Measurements from ENCODE around the gene ZCCHC17.
"Not testable (repeated sequence)": the region's sequence is repeated elsewhere in the genome, so short reads cannot be mapped to it uniquely, and the experiment has no call there.

DNA sequence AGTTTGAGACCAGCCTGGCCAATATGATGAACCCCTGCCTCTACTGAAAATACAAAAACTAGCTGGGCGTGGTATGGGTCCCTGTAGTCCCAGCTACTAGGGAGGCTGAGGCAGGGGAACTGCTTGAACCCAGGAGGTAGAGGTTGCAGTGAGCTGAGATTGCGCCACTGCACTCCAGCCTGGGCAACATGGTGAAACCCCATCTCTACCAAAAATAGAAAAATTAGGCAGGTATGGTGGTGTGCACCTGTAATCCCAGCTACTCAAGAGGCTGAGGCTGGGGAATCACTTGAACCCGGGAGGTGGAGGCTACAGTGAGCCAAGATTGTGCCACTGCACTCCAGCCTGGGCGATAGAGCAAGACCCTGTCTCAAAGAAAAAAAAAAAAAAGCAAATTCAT, 9.0 kb upstream of the ZCCHC17 start:
- TF ChIP-seq, protein P1, sequence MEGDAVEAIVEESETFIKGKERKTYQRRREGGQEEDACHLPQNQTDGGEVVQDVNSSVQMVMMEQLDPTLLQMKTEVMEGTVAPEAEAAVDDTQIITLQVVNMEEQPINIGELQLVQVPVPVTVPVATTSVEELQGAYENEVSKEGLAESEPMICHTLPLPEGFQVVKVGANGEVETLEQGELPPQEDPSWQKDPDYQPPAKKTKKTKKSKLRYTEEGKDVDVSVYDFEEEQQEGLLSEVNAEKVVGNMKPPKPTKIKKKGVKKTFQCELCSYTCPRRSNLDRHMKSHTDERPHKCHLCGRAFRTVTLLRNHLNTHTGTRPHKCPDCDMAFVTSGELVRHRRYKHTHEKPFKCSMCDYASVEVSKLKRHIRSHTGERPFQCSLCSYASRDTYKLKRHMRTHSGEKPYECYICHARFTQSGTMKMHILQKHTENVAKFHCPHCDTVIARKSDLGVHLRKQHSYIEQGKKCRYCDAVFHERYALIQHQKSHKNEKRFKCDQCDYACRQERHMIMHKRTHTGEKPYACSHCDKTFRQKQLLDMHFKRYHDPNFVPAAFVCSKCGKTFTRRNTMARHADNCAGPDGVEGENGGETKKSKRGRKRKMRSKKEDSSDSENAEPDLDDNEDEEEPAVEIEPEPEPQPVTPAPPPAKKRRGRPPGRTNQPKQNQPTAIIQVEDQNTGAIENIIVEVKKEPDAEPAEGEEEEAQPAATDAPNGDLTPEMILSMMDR (conservative IDR thresholded peaks at IDR 0.05 in 1 of 2, IDR thresholded peaks at IDR 0.05 in 1 of 2; ENCODE audit: extremely low read depth in 1 of 2, insufficient read depth in 1 of 2, low read depth in 1 of 2, low read length in 2 of 2), result not testable (repeated sequence)
- not testable (repeated sequence) for TF ChIP-seq EZH2 (IDR thresholded peaks at IDR 0.05; ENCODE audit: borderline replicate concordance, low read length)

Measured in mammary epithelial cell (primary cell).